Osteoblast (primary cell): ENCODE results near the gene GRM4. TPM values are rescaled to one million over a fixed set of nuclear protein-coding genes. Genes with fewer than 3 reads are reported as not detected.

Experiments used
- DNase-seq: peaks from one replicate; pipeline ENCODE4 v3.0.0; 2011; ENCODE audit warnings: low spot score, mixed read lengths; ENCODE audit not compliant: insufficient read length; ENCODE audit errors: missing footprints
- H2AFZ ChIP-seq: 2 replicates; pipeline ENCODE4 v1.6.0; 2011; ENCODE audit warnings: mild to moderate bottlenecking, low read length
- H3K27ac ChIP-seq: 2 replicates; pipeline ENCODE4 v1.5.1; 2011; ENCODE audit warnings: mild to moderate bottlenecking, low read depth, low read length, moderate library complexity
- H3K27me3 ChIP-seq: 2 replicates; pipeline ENCODE4 v1.6.0; 2012; ENCODE audit warnings: mild to moderate bottlenecking, control low read depth, inconsistent platforms, low read length, moderate library complexity; ENCODE audit not compliant: insufficient read depth
- H3K36me3 ChIP-seq: 2 replicates; pipeline ENCODE4 v1.5.1; 2011; ENCODE audit warnings: mild to moderate bottlenecking, low read length, control low read depth, moderate library complexity; ENCODE audit not compliant: insufficient read depth
- H3K4me1 ChIP-seq: 2 replicates; pipeline ENCODE4 v1.5.1; 2011; ENCODE audit warnings: mild to moderate bottlenecking, low read length, control low read depth, moderate library complexity; ENCODE audit not compliant: insufficient read depth
- H3K4me2 ChIP-seq: 2 replicates; pipeline ENCODE4 v1.6.0; 2011; ENCODE audit warnings: mild to moderate bottlenecking, low read length; ENCODE audit not compliant: insufficient read depth
- H3K4me3 ChIP-seq: fragments of 200-600 bp; sonication (generic); 3 replicates; pipeline ENCODE4 v1.5.1; 2012; ENCODE audit warnings: mild to moderate bottlenecking, low read length, inconsistent platforms; ENCODE audit not compliant: insufficient read depth
- H3K79me2 ChIP-seq: 2 replicates; pipeline ENCODE4 v1.6.0; 2012; ENCODE audit warnings: mild to moderate bottlenecking, low read length, control low read depth, inconsistent platforms; ENCODE audit not compliant: insufficient read depth
- H3K9me3 ChIP-seq: 2 replicates; pipeline ENCODE4 v1.5.1; 2011; ENCODE audit warnings: low read depth, low read length, control low read depth
- H4K20me1 ChIP-seq: 2 replicates; pipeline ENCODE4 v1.6.0; 2012; ENCODE audit warnings: mild to moderate bottlenecking, low read length, control low read depth; ENCODE audit not compliant: insufficient read depth
- total RNA-seq: library from RNA; depleted of rRNA; stranded (reverse); fragments of >200 nt; gene quantifications from 2 replicates; pipeline ENCODE4 v1.2.3, GENCODE V29; 2012
- TF ChIP-seq, protein P1 (sequence below): IDR thresholded peaks from 2 replicates; pipeline ENCODE4 v1.5.1; 2011; ENCODE audit warnings: mild to moderate bottlenecking, low read depth, low read length, moderate library complexity; ENCODE audit errors: extremely low read depth

The GRM4 gene
- total RNA-seq, 1 donor = 0.36 TPM

DNA sequence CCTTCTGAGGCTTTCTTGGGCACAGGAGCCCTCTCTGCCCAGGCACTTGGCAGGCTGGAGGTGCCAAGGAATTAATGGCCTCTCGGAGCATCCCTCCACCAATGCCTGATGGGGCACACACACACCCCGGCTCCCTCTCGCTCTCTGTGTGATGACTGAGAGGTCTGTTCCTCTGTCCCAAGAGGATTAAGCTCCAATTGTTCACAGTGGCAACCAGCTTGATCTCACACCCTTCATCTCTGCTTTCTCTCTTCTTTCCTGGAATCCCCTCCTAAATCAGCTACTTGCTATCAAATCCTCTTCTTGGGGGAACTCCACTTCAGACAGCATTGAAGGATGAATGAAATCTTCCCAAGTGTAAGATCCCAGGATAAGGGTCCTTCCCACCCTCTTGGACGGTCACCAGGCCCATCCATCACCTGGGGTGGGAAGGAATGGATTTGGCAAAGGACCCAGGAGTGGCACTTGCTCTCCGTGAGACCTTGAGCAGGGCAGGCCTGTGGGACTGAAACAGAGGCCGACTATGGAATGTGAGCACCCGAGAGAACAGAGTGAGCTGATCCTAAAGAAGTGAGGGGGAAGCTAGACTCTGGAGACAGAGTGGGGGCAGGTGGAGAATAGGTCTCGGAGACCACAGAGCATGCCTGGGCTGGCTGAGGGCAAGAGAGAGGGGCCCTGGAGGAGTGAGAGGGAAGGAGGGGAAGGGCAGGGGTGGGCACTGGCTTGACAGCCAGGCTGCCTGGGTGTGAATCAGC, 93.6 kb downstream of the GRM4 start:
- H3K4me1 ChIP-seq = no peaks in the 10 kb centered on the region

DNA sequence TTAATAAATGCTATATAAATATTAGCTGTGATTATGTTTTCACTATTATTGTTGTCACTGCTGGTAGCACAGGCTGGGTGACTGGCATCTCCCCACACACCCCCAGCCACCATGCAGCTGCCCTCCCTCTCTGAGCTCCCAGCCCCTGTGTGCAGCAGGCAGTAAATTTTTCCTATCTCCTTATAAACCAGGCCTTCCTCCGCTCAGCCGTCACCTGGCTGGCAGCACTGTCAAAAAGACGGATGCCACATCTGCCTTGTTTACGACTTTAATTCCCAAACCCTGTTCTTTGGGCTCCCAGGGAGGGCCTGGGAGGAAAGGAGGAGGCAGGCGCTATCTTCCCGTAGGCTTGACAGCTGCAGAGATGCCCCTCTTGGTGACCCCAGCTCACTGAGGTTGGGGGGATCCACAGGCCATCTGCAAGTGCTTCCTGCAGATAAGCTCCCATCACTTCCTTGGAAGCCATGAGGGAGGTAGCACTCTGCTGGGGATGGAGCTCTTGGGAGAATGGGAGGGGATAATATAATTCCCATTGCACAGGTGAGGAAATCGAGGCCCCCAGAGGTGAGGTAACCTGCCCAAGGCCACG, 94.5 kb downstream of the GRM4 start:
- H3K4me3 ChIP-seq = no peak overlapping the region
- no peak for DNase-seq
- no peaks in the 10 kb centered on the region for H3K4me1 ChIP-seq
- TF ChIP-seq, protein P1, sequence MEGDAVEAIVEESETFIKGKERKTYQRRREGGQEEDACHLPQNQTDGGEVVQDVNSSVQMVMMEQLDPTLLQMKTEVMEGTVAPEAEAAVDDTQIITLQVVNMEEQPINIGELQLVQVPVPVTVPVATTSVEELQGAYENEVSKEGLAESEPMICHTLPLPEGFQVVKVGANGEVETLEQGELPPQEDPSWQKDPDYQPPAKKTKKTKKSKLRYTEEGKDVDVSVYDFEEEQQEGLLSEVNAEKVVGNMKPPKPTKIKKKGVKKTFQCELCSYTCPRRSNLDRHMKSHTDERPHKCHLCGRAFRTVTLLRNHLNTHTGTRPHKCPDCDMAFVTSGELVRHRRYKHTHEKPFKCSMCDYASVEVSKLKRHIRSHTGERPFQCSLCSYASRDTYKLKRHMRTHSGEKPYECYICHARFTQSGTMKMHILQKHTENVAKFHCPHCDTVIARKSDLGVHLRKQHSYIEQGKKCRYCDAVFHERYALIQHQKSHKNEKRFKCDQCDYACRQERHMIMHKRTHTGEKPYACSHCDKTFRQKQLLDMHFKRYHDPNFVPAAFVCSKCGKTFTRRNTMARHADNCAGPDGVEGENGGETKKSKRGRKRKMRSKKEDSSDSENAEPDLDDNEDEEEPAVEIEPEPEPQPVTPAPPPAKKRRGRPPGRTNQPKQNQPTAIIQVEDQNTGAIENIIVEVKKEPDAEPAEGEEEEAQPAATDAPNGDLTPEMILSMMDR = no peak
- no peaks in the 10 kb centered on the region for H3K79me2 ChIP-seq
- no peaks in the 10 kb centered on the region for H3K36me3 ChIP-seq
- H4K20me1 ChIP-seq = no peaks in the 10 kb centered on the region
- no peak overlapping the region for H2AFZ ChIP-seq
- no peaks in the 10 kb centered on the region for H3K9me3 ChIP-seq
- peaks cover 21% of the 10 kb centered on the region for H3K27me3 ChIP-seq
- no peak overlapping the region for H3K4me2 ChIP-seq
- no peak overlapping the region for H3K27ac ChIP-seq

More for the DNA sequence above, 93.6 kb downstream of the GRM4 start:
- DNase-seq = no peak
- peaks cover 21% of the 10 kb centered on the region for H3K27me3 ChIP-seq
- H3K4me2 ChIP-seq = no peak overlapping the region
- TF ChIP-seq, protein P1 = no peak
- H3K79me2 ChIP-seq = no peaks in the 10 kb centered on the region
- no peaks in the 10 kb centered on the region for H3K9me3 ChIP-seq
- H2AFZ ChIP-seq = no peak overlapping the region
- H3K36me3 ChIP-seq = no peaks in the 10 kb centered on the region
- no peaks in the 10 kb centered on the region for H4K20me1 ChIP-seq
- no peak overlapping the region for H3K27ac ChIP-seq
- H3K4me3 ChIP-seq = no peak overlapping the region

DNA sequence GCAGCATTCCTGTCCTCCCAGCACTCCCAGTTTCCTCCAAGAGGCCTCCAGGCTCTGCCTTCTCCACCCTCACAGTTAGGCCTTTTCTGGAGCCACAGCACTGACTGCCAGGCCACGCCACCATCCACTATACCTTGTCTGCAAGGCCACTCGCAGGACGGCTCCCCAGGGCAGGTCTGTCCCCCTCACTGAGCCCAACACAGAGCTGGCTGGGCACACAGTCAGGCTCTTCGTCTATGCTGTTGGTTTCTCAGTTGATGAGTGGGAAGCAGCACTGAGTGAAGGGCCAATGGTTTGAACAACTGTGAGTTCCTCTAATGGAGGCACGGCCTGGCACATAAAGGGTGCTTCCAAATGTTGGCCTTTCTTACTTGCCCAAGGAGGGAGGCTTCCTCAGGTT, 95.2 kb downstream of the GRM4 start:
- Histone ChIP-seq H3K4me3 (no peak overlapping the region), H3K36me3 (no peaks in the 10 kb centered on the region), H3K27me3 (peaks cover 21% of the 10 kb centered on the region), H3K4me2 (no peak overlapping the region), H3K27ac (no peak overlapping the region), H2AFZ (no peak overlapping the region), H3K4me1 (no peaks in the 10 kb centered on the region), H3K79me2 (no peaks in the 10 kb centered on the region), H4K20me1 (no peaks in the 10 kb centered on the region), H3K9me3 (no peaks in the 10 kb centered on the region)
- TF ChIP-seq, protein P1 = no peak
- no peak for DNase-seq

DNA sequence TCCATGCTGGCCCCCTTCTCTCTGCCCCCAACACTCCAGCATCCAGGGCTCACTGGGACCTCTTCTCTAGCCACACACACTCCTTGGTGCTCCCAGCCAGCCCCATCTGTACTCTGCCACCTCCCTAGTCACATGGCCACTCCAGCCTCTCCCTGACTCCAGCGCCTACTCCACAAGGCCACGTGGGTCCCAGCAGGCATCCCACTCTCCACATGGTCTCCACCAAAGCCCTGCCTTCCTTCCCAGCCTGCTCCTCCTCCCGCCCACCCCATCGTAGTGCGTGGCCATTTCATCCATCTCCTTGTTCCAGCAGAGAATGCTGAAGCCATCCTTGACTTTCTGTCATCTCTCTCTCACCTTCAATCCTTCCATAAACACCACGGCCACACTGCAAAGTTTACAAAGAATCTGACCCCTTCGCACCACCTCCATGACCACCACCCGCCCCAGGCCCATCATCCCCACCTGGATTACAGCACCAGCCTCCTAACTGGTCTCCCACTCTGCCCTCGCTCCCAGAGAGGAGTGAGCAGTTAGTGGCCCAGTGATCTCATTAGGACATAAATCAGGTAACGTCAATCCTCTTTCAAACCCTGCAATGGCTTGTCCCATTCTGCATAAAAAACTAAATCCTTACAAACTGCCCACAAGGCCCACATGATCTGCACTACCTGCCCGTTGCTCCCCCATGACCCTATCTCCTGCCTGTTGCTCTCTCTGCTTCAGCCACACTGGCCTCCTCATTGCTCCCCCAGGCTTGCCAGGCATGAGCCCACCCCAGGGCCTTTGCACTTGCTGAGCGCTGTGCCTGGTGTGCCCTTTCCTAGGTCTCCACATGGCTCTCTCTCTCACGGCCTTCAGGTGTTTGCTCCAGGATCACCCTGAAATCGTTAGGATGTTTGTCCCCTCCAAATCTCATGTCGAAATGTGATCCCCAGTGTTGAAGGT, 96.2 kb downstream of the GRM4 start:
- no peak overlapping the region for H3K4me2 ChIP-seq
- H3K36me3 ChIP-seq = no peaks in the 10 kb centered on the region
- no peak overlapping the region for H3K27ac ChIP-seq
- no peaks in the 10 kb centered on the region for H3K9me3 ChIP-seq
- H2AFZ ChIP-seq = no peak overlapping the region
- H3K4me1 ChIP-seq = no peaks in the 10 kb centered on the region
- TF ChIP-seq, protein P1 = no peak
- H4K20me1 ChIP-seq = no peaks in the 10 kb centered on the region
- no peaks in the 10 kb centered on the region for H3K79me2 ChIP-seq
- peaks cover 19% of the 10 kb centered on the region for H3K27me3 ChIP-seq
- H3K4me3 ChIP-seq = no peak overlapping the region
- DNase-seq = no peak
